HL-60 (cell line): ENCODE measurements around the gene ACVRL1.

ENCODE experiments used
- CTCF ChIP-seq: IDR thresholded peaks from one replicate; pipeline ENCODE4 v1.5.1; 2011; ENCODE audit warnings: low read length, control low read depth, inconsistent platforms; ENCODE audit not compliant: insufficient read depth
- GABPA ChIP-seq: IDR thresholded peaks from 2 replicates; pipeline ENCODE4 v1.6.1; 2012; ENCODE audit warnings: low read depth
- POLR2AphosphoS5 ChIP-seq: IDR thresholded peaks from 2 replicates; pipeline ENCODE4 v1.6.1; 2012; ENCODE audit warnings: low read depth

- TF ChIP-seq CTCF (no peak), POLR2AphosphoS5 (no peak), GABPA (no peak)
Measured at GRCh38 chr12:51860986-51861385, 46.3 kb upstream of the ACVRL1 start.
